Left lobe of liver (tissue), 2 donors: ENCODE data around the gene SELENOV. TPM values are rescaled to one million over a fixed set of nuclear protein-coding genes. Genes with fewer than 3 reads are reported as not detected.

ENCODE experiments used
- ATAC-seq: fragments of 200-7000 bp; cut with Tn5 transposase; one replicate; pipeline ENCODE4 v1.9.1; 2020; ENCODE audit warnings: mild to moderate bottlenecking, moderate library complexity
- DNase-seq: peaks from one replicate; pipeline ENCODE4 v3.0.0-alpha.2; 2020; ENCODE audit warnings: low spot score
- total RNA-seq: library from RNA; stranded (reverse); gene quantifications from one replicate; pipeline ENCODE4 v1.2.1, GENCODE V29; 2021
- donor health status: DM: no; HTN: no; CAD: no; lungs with moderate emphysema.
- donor health status: DM: no; HTN: yes; CAD: no.

The SELENOV gene
- total RNA-seq, 1 donor from 2014 or later: not detected

DNA sequence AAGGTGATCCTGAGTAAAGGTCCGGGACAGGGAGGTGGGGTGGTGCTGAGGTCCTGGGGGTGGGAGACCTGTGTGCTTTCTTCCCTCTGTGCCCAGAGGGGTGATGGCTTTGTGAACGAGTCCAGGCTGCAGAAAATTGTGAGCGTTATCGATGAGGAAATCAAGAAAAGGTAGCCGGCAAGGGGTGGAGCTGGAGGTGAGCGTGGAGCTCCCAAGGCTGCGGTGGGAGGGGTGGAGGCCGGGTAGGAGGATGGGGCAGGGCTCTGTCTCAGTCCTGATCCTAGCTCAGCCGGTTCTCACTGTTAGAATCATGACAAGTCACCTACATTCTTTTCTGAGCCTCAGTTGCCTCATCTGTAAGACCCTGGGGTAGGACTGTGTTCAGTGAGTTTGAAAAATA, 4.0 kb downstream of the SELENOV start:
- no peak for ATAC-seq
- DNase-seq: no peak

DNA sequence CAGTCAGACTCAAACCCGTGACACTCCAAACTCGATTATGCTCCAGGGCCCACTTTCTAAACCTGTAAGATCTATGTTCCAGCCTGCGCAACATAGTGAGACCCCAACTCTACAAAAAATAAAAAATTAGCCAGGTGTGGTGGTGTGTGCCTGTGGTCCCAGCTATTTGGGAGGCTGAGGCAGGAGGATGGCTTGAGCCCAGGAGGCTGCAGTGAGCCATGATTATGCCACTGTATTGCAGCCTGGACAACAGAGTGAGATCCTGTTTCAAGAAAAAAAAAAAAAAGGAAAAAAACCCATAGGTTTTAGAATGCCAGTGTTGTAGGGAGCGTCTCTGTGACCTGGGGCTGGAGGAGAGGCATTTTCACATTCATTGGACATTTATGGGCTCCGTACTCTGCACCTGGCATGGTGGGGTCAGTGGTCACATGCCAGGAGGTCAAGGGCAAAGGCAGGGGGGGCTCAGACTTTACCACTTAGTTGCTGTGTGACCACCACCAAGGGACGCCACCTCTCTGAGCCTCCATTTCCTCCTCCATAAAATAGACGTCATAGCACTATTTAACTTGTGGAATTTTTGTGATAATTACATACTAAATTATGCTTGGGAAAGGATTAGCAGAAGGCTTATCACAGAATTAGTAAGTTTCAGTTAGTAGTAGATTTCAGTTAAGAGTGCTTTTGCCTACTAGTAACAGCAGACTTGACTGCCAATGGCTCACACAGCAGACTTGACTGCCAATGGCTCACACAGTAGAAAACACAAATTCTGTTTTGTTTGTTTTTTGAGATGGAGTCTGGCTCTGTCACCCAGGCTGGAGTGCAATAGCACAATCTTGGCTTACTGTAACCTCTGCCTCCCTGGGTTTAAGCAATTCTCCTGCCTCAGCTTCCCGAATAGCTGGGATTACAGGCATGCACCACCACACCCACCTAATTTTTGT, 5.9 kb downstream of the SELENOV start:
- ATAC-seq: no peak
- no peak for DNase-seq

DNA sequence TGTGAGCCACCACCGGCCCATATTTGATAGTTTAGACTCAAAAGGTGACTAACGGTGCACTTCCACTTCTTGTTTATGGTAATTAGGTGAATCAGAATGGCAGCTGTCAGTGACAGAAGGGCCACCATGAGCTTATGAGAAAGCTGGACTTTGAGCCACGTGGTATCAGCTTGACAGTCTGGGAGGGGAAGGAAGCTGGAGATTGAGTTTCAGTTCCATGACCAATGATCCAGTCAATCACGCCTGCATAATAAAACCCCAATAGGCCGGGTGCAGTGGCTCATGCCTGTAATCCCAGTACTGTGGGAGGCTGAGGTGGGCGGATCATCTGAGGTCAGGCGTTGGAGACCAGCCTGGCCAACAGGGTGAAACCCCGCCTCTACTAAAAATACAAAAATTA, 9.6 kb downstream of the SELENOV start:
- no peak for DNase-seq
- ATAC-seq: no peak

DNA sequence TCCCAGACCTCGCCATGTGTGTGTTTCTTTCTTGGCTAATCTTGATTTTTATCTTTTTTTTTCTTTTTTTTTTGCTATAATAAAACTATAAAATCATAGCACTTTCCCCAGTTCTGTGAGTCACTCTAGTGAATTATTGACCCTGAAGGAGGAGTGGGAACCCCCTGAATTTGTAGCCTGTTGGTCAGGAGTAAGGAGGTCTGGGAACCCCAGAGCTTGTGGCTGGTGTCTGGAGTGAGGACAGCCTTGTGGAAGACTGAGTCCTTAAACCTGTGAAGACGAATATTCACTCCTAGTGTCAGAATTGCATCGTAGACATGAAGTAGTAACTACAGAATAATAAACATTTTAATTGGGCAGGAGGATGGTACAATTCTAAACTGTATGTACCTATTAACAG, 10.3 kb downstream of the SELENOV start:
- ATAC-seq (no peak), DNase-seq (no peak)

DNA sequence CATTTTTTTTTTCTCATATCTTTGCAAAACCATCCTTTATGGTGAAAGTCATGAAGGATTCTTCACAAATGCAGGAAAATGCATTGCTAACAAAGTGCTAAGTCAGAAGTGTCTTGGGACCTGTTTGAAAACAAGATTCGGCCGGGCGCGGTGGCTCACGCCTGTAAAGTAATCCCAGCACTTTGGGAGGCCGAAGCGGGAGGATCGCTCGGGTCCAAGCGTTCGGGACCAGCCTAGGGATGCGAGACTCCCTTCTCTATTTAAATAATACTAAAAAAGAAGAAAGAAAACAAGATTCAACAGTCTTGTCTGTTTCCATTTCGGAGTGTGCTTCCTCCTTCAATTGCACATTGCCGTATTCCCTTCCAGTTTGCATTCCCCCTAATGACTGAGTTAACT, 16.9 kb downstream of the SELENOV start:
- ATAC-seq (no peak), DNase-seq (no peak)

DNA sequence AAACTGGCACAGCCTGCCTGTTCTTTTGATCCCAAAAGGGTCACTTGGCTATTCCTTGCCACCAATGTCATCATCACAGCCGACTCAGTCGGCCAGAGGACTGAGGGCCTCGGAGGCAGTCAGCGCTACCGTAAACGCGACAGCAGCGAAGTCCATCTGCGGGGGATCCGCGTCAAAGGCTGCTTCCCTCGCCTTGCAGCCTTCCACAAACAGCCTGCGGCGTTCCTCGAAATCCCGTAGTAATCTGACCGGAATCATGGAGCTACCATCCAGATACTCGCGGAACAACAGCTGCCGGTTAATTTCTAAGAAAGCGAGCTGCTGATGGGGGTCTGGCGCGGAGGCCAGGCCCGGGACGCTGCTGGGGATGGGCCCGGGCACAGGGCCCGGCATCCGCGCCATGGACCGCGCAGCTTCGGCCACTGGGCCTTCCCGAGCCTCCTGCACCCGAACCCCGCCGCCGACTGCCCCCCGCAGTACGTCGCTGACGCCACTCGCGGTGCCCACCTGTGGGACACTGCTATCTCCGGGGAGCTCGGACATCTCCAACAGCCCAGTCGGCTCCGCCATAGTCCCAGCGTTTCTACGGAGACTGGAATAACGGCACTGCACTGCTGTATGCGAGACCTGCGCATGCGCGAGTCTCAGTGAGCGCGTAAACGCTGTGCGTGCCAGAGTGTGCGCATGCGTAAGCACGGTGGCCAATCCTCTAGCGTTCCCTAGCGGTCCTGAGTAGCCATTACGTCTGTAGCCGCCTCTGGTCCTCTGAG, 17.5 kb downstream of the SELENOV start, which contains the start of gene EID2B:
TSS of gene EID2B (minus strand) at position 620 of the 770 bp plus-strand sequence. CDS start at position 570, 50 bp downstream.
- DNase-seq (peak; percentile 95), ATAC-seq (peak; percentile 97)

DNA sequence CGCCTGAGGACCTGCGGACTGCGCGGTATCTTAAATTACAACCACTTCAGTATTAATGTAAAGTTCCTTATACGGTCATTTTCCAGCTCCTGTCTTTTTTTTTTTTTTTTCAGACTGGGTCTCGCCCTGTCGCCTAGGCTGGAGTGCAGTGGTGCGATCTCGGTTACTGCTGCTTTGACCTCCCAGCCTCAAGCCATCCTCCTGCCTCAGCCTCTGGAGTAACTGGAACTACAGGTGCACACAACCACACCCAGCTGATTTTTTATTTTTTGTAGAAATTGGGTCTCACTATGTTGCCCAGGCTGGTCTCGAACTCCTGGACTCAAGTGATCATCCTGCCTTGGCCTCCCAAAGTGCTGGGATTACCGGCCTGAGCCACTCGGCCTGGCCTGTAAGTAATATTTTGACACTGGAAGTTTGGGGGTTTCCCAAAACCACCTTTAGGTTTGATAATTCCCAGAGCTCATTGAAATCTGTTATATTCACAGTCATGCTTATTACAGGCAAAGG, 18.1 kb downstream of the SELENOV start:
- no peak for DNase-seq
- no peak for ATAC-seq

DNA sequence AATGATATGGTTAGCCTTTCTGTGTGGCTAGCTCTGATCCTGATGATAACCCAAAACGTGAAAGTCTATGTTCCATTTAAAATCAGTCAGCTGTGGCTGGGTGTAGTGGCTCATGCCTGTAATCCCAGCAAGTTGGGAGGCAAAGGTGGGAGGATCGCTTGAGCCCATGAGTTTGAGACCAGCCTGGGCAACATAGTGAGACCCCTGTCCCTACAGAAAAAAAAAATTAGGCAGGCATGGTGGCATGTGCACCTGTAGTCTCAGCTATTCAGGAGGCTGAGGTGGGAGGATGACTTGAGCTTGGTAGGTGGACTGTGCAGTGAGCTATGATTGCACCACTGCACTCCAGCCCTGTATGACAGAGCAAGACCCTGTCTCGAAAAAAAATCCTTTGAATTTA, 18.9 kb downstream of the SELENOV start:
- DNase-seq (no peak), ATAC-seq (no peak)

DNA sequence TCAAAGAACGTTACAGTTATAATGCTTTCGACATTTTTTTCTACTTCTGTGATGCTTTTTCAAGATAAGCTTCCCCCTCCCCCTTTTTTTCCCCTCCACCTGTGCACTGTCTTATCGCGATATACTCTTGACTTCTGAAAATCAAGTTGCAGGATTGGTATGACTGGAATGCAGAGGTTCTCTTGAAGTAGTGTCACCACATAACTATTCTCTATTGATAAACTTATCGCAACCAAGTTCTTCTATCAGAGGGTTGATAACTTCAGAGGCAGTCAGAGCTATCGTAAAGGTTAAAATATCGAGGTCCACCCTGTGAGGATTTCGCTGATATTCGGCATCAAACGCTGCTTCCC, 24.2 kb downstream of the SELENOV start:
- DNase-seq: no peak

DNA sequence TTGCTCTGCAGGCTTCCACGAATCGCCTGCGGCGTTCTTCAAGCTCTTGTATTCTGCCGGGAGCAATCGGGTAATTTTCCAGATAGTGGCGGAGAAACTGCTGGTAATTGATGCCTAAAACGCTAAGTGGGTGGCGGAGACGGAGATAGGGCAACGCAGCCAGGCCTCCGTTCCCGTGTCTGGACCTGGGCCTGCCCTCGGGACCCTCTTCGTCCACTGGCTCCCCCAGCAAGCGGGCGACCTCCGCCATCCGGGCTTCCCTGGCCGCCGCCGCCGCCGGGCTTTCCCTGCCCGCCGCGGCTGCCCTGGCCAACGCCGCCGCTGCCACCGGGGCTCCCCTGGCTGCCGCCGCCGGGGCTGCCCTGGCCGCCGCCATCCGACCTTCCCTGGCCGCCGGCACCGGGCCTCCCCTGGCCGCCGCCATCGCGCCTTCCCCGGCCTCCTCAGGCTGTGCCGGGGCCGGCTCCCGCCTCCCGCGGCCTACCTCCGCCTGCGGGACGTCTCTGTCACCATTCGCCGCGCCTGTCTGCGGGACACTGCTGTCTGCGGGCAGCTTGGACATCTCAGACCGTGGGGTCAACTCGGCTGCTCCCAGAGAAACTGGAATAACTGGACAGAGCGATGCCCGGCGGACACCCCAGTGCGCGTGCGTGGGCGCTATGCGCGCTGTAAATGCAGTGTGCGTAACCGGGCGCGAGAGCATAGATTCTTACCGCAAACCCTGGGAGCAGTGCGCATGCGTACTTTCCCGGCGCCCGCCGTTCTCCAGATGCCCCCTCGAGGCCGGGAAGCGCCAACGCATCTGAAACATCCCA, 24.8 kb downstream of the SELENOV start, which contains the start of gene EID2:
TSS of gene EID2 (minus strand) at position 644 of the 815 bp plus-strand sequence. CDS start at position 562, 82 bp downstream.
- ATAC-seq: peak; percentile 97

More for the DNA sequence above, 24.2 kb downstream of the SELENOV start:
- no peak for ATAC-seq

DNA sequence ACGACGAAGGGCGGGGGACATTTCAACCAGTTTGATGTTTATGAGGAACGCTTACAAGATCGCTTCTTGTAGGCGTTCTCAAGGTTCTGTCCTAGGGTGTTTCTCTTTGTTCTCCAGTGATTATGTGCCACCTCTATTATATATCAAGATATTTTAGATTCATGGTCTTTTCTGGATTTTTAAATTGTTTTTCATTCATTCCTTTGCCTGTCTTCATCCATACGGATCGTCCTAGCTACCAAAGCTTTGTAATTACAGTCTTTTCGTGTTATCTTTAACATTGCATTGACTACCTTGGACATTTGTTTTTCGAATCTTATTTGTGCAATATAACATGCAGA, 25.4 kb downstream of the SELENOV start:
- ATAC-seq (no peak), DNase-seq (no peak)

More for the DNA sequence above, 24.8 kb downstream of the SELENOV start, which contains the start of gene EID2:
- peak; percentile 96 for DNase-seq

DNA sequence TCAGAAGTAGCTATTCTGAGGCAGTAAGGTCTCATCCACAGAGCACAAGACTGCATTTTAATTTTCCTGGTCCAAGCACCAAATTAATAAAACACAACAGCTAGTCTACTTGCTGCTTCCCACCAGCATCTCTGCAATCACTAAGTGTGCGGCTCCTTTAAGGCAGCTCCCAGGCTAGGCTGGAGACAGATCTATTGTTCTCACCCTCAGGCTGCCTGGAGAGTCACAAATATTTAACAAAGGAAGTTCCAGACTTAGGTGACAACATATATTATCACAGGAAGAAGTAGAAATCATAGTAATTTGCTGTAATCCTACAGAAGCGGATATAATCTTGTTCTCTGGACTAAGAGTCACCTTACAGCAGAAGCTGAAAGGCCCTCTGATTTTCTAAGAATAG, 27.3 kb downstream of the SELENOV start:
- DNase-seq (peak; percentile 23), ATAC-seq (no peak)

DNA sequence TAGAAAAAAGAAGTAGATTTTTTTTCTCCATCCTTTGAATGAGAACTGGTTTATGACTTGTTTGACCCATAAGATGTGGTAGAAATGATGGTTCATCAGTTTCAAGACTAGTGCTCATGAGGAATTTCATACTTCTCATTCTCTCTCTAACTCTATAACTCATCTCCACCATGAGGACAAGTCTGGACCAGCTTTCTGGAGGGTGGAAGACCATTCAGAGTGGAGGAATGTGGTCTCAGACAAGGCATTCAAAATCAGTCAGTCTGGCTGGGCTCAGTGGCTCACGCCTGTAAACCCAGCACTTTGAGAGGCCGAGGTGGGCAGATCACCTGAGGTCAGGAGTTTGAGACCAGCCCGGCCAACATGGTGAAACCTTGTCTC, 28.5 kb downstream of the SELENOV start:
- DNase-seq: no peak
- no peak for ATAC-seq

DNA sequence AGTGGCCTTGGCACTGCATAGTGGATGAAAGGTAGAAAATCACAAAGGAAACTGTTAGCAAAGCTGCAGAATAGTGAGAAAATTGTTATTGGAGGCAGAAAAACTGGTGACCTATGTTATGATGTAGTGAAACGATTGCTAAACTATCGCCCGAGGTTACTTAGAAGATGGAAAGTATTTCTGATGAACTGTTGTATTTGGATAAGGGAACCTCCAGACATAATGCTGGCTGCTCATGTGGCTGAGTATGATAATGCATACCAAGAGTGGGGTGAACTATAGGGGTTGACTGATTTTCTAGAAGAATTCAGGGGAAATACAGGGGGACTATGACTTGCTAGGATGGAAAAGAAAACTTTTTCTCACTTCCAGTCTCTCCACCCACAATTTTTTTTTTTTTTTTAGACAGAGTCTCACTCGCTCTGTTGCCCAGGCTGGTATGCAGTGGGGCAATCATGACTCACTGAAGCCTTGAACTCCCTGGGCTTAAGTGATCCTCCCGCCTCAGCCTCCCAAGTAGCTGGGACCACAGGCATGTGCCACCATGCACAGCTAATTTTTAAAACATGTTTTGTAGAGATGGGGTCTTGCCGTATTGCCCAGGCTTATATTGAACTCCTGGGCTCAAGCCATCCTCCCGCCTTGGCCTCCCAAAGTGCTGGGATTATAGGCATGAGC, 29.4 kb downstream of the SELENOV start:
- DNase-seq (no peak), ATAC-seq (no peak)

DNA sequence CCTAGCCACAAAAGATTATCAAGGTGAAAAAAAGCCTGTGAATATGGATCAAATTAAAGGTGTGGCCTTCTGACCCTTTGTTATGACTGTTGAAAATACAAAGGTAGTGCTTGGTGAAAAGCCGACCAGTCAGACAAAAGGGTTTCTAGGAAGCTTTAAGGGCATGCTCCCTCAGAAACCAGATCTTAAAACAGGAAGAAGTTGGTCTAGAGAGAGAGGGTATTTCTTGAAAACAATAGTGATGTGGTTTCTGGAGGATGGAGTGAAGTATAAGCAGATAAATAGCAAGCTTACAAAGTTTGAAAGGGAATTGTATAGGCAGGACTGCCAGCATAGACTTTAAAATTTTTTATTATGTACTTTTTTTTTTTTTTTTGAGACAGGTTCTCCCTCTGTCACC, 30.0 kb downstream of the SELENOV start:
- ATAC-seq (no peak), DNase-seq (no peak)

DNA sequence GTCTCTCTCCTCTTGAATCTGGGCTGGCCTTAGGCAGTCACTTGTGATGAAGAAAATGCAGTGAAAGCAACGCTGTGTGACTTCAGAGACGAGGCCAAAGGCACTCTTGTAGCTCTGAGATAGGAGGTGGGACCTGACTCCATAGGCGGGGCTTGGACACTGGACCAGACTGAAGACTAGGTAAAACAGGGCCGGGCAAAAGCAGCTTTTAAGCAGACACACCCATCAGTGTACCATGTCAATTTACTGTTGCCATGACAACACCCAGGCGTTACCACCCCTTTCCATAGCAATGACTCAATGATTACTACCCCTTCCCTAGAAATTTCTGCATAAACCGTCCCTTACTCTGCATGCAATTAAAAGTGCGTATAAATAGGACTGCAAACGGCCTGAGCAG, 31.7 kb downstream of the SELENOV start:
- ATAC-seq (no peak), DNase-seq (no peak)

DNA sequence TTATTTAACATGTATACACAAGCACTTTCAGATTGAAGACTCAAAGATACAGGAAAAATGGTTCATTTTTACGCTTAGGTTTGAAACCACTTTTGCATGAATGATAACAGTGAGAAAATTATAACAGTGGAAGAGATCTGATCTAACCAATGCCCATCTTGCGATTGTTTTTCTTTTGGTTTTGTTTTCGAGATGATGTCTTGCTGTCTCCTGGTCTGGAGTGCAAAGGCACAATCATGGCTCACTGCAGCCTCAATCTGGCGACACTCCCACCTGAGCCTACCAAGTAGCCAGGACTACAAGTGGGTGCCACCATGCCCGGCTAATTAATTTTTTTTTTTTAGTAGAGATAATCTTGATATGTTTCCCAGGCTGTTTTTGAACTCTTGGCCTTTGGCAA, 35.3 kb downstream of the SELENOV start:
- DNase-seq (no peak), ATAC-seq (no peak)

DNA sequence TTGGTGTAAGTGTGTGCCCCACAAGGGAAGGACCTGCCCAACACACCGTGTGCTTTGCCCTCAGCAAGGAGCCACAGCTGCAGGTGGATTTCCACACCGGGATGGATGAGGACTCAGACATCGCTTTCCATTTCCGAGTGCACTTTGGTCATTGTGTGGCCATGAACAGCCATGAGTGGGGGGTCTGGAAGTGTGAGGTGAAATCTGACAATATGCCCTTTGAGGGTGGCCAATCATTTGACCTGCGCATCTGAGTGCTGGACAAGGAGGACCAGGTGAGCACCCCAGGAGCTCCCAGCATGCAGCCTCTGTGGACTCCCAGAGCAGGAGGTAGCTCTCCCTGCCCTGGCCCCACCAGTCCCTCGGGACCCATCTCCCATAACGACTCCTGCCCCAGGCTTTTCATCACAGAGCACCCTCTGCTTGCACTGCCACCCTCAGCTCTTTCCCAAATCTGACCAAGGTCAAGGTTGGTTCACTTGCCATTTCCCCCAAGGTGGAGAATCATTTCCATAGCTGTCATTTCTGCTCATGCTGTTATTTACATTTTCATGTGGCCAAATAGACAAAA, 38.2 kb downstream of the SELENOV start:
- ATAC-seq (no peak), DNase-seq (no peak)

DNA sequence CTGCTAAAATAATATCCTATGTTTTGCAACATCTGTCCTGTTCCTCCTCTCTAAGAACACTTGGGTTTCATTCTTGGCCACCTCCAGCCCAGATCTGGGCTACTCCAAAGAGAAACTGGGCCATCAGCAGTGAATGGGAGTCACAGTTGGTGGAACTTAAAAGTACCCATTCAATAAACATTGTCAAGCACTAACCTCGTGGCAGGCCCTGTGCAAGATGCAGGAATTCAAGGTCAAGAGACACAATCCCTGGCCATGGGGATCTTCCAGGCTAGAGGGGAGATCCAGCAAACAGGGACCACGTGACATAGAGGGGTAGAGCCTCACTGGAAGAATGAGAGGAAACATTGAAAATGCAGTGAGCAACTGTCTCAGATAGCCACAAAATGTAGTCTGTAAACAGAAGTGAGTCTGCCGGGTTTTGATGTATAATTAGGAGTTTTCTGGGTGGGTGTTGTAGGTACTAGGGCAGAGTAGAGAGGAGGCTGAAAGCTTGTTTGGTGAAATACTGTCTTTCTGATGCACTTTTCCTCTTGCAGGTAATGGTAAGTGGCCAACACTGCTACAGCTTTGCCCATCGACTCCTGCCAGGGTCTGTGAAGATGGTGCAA, 39.9 kb downstream of the SELENOV start:
- DNase-seq (no peak), ATAC-seq (no peak)
